Myometrial cell (primary cell): ENCODE data around the gene EXOC8. TPM values are rescaled to one million over a fixed set of nuclear protein-coding genes. Genes with fewer than 3 reads are reported as not detected.

Experiments used
- total RNA-seq: library from RNA; depleted of rRNA; stranded (reverse); fragments of >200 nt; gene quantifications from 2 replicates; pipeline ENCODE4 v1.2.3, GENCODE V29; 2015

EXOC8 gene, protein sequence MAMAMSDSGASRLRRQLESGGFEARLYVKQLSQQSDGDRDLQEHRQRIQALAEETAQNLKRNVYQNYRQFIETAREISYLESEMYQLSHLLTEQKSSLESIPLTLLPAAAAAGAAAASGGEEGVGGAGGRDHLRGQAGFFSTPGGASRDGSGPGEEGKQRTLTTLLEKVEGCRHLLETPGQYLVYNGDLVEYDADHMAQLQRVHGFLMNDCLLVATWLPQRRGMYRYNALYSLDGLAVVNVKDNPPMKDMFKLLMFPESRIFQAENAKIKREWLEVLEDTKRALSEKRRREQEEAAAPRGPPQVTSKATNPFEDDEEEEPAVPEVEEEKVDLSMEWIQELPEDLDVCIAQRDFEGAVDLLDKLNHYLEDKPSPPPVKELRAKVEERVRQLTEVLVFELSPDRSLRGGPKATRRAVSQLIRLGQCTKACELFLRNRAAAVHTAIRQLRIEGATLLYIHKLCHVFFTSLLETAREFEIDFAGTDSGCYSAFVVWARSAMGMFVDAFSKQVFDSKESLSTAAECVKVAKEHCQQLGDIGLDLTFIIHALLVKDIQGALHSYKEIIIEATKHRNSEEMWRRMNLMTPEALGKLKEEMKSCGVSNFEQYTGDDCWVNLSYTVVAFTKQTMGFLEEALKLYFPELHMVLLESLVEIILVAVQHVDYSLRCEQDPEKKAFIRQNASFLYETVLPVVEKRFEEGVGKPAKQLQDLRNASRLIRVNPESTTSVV
- 5.8 and 6.6 TPM in 2 replicates for total RNA-seq

DNA sequence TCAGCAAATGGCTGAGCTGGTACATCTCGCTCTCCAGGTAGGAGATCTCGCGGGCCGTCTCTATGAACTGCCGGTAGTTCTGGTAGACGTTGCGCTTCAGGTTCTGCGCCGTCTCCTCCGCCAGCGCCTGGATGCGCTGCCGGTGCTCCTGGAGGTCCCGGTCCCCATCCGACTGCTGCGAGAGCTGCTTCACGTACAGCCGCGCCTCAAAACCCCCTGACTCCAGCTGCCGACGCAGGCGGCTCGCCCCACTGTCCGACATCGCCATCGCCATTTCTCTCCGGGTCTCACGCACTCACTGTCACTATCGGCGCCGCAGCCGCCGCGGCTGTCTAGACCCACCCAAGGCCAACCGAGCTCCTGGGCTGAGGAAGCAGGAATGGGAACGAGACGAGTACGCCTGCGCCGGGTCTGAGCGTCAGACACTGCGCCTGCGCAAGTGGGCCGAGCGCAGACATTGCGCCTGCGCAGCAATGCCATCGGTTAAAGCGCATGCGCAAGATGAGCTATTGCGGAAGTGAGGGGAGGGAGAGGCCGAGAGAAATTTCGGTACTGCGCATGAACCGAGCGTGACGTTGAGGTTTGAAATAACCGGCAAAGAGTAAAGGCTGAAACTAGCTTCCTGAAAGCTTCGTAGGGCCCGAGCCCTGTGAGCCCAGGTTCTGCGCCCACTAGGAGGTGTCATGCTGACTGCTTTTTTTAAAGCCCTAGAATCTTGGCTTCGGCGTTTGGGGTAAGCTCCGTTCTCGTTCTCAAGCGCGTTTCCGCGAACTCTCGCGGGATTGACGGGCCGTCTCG lies at the start of gene EXOC8:
TSS of gene EXOC8 (minus strand) at position 381 of the 798 bp plus-strand sequence. CDS start at position 274, 107 bp downstream.

DNA sequence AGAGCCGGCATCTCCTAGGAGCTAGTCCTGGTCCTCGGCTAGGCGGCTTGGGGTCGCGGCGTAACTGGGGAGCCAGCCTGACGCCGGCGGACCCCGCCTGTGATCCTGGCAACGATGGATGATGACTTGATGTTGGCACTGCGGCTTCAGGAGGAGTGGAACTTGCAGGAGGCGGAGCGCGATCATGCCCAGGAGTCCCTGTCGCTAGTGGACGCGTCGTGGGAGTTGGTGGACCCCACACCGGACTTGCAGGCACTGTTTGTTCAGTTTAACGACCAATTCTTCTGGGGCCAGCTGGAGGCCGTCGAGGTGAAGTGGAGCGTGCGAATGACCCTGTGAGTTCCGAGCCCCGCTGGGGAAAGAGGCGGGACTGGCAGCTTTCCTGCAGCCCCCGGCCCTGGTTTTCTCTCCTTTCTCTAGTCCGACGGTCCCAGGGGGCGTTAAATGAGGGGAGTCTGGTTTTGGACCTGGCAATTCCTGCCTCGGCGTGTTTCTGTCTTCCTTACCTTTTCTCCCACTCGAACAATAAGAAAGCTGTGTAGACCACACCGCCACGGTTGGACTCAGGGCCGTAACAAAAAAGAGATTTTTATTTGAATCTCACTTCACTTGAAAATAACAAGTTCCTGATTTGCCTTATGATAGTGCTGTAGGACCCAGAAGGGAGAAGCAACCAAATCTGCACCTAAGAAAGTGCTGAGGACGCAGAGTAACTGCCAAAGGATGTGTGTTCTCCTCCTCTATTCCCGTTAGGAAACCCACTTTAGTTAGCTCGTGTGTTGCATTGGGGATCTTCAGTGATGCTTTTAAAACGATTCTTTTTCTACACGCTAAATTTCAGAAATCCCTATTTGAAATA lies 847 bp upstream of the EXOC8 start, which contains the start of gene SPRTN:
TSS of gene SPRTN (plus strand) at position 24 of the 859 bp plus-strand sequence. CDS start at position 115, 91 bp downstream.

Other genes with a start within 250 kb of the EXOC8 start
- gene TRIM67, start 175.8 kb downstream of the EXOC8 start, total RNA-seq: not detected in 2 replicates
- 60.5 and 65.0 TPM in 2 replicates for gene GNPAT, start 96.6 kb downstream of the EXOC8 start, total RNA-seq
- 14.1 and 28.0 TPM in 2 replicates for gene SPRTN, start 441 bp upstream of the EXOC8 start, total RNA-seq
- 17.9 and 20.6 TPM in 2 replicates for gene EGLN1, start 84.4 kb upstream of the EXOC8 start, total RNA-seq
- gene TSNAX, start 190.8 kb upstream of the EXOC8 start, total RNA-seq: 32.3 and 34.9 TPM in 2 replicates